ENCODE measurements around the gene TNFAIP8. TPM values are rescaled to one million over a fixed set of nuclear protein-coding genes. Genes with fewer than 3 reads are reported as not detected.

Gene TNFAIP8
- total RNA-seq, 4 donors from 2014 or later = 9.8 to 28.1 (median 22.5) TPM

DNA sequence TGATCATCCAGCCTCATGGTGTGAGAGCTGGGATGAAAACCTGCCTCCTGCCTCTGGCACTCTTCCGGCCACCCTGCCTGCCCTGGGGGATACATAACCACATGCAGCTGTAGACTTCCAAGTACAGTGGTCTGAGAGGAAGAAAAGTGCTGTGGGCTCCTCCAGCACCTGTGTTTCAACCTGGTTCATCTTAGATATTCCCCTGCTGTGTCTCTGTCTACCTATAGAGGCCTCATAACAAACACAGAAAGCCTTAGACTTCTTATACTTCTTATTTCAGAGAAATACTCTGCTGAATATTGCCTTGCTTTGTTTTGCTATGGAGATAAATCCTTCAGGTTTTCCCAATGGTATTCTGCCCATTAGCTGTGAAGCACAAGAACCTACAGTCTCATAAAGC is 19.6 kb upstream of the TNFAIP8 start:
- H3K9me3 ChIP-seq = no peaks in the 10 kb centered on the region
- H3K27me3 ChIP-seq = no peaks in the 10 kb centered on the region
- H3K4me1 ChIP-seq = peaks cover 7 to 43% (median 15%) of the 10 kb centered on the region in 4 donors
- TF ChIP-seq EP300 (IDR thresholded peaks at IDR 0.05; ENCODE audit: low read depth) (no peak), POLR2A (IDR thresholded peaks at IDR 0.05) (no peak), POLR2AphosphoS5 (IDR thresholded peaks at IDR 0.05) (no peak)
- TF ChIP-seq, protein P1, sequence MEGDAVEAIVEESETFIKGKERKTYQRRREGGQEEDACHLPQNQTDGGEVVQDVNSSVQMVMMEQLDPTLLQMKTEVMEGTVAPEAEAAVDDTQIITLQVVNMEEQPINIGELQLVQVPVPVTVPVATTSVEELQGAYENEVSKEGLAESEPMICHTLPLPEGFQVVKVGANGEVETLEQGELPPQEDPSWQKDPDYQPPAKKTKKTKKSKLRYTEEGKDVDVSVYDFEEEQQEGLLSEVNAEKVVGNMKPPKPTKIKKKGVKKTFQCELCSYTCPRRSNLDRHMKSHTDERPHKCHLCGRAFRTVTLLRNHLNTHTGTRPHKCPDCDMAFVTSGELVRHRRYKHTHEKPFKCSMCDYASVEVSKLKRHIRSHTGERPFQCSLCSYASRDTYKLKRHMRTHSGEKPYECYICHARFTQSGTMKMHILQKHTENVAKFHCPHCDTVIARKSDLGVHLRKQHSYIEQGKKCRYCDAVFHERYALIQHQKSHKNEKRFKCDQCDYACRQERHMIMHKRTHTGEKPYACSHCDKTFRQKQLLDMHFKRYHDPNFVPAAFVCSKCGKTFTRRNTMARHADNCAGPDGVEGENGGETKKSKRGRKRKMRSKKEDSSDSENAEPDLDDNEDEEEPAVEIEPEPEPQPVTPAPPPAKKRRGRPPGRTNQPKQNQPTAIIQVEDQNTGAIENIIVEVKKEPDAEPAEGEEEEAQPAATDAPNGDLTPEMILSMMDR (IDR thresholded peaks at IDR 0.05) = no peak
- in situ Hi-C loops (cut with MboI; ENCODE audit: low pct_ligation_motif_present in 1 of 4, low pct_unique_long_range_greater_than_20kb in 1 of 4, low sequenced_read_pairs in 3 of 4) = no loop called here
- no peak for DNase-seq
- no peak overlapping the region for H3K4me3 ChIP-seq
- peak overlapping the region in 3 of 4 donors; percentile 28 to 52 (median 40) for H3K27ac ChIP-seq
- intact Hi-C loops (cut with DNase I; ENCODE audit: low total_unique reads) = no loop called here
- no peaks in the 10 kb centered on the region for H3K36me3 ChIP-seq
- 71% methylated on average over 1 of the region's 1 CpG; no CpG with 5 or more reads in 1 of the 2 donors for WGBS, 2 donors (ENCODE audit: low coverage in 1 of 2)

DNA sequence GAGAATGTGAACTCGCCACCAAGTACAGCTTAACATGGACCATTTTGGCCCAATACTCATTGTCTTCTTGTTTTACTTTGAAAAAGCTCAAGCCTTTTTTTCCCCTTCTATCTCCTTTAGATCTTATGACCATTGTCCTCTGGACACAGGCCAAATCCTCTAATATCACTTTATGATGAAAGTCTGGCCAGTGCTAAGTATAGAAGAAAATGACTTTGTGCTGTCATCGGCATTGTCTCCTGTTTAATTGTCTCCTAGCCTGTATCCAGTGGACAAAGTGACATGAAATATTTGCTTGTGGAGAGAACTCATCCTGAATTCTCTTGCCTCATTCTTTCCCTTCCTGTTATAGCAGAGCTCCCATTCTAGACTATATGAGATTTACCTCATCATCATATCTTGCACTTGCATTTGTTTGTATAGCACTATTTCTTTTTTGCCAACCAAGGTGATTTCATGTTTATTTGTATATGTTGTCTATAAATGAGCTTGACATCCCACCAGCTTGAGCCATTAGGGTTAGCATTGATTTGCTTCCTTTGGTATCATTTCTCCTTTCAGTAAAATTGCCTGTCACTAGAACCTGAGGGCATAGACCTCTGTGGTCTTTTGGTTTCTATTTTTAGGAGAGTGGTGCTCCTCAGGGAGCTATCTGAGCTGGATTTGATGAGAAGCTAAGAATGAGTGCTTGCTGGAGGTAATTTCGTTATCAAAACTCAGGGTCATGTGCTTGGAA is 18.8 kb upstream of the TNFAIP8 start:
- 54 to 73% methylated on average over 3 of the region's 3 CpGs for WGBS, 2 donors (ENCODE audit: low coverage in 1 of 2)
- Histone ChIP-seq H3K36me3 (no peaks in the 10 kb centered on the region), H3K4me3 (no peak overlapping the region), H3K27me3 (no peaks in the 10 kb centered on the region), H3K9me3 (no peaks in the 10 kb centered on the region), H3K27ac (peak overlapping the region in 3 of 4 donors; percentile 28 to 52 (median 40)), H3K4me1 (peaks cover 7 to 44% (median 14%) of the 10 kb centered on the region in 4 donors)
- intact Hi-C loops (cut with DNase I; ENCODE audit: low total_unique reads) = no loop called here
- TF ChIP-seq POLR2AphosphoS5 (IDR thresholded peaks at IDR 0.05) = no peak
- no peak for TF ChIP-seq POLR2A (IDR thresholded peaks at IDR 0.05)
- TF ChIP-seq, protein P1 (IDR thresholded peaks at IDR 0.05) = no peak
- TF ChIP-seq EP300 (IDR thresholded peaks at IDR 0.05; ENCODE audit: low read depth) = no peak
- no peak for DNase-seq
- in situ Hi-C loops (cut with MboI; ENCODE audit: low pct_ligation_motif_present in 1 of 4, low pct_unique_long_range_greater_than_20kb in 1 of 4, low sequenced_read_pairs in 3 of 4) = no loop called here

DNA sequence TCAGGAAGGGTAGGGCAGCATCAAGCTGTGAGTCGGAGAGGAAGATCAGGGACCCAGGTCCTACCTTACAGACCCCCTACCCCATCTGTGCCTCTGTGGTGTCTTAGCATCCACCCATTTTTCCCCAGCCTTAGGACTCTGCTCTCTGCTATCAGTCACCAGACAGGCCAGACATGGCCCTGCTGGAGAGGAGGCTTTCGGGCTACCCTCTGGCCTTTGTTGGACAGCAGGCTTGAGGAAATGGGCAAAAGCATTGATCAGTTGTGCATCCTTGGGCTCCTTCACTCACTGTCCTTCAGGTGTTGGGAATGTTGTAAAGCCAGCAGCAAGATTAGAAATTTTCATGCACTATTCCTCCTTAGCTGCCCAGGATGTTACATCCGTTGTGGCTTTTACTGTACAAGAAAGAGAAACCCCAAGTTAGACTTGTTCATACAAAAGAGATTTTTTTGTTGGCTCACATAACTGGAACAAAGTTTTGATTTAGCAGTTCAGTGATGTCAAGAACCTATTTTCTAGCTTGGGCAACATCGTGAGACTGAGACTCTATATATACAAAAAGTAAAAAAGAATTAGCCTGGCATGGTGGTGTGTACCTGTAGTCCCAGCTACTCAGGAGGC is 17.4 kb upstream of the TNFAIP8 start:
- in situ Hi-C loops (cut with MboI; ENCODE audit: low pct_ligation_motif_present in 1 of 4, low pct_unique_long_range_greater_than_20kb in 1 of 4, low sequenced_read_pairs in 3 of 4) (no loop called here), intact Hi-C loops (cut with DNase I; ENCODE audit: low total_unique reads) (no loop called here)
- DNase-seq = no peak
- WGBS, 2 donors (ENCODE audit: low coverage in 1 of 2) = 64 to 69% methylated on average over 2 to 4 of the region's 4 CpGs
- Histone ChIP-seq H3K9me3 (no peaks in the 10 kb centered on the region), H3K27me3 (no peaks in the 10 kb centered on the region), H3K36me3 (no peaks in the 10 kb centered on the region), H3K4me1 (peaks cover 11 to 54% (median 21%) of the 10 kb centered on the region in 4 donors), H3K27ac (peak overlapping the region in 3 of 4 donors; percentile 26 to 52 (median 28)), H3K4me3 (no peak overlapping the region)
- TF ChIP-seq POLR2AphosphoS5 (IDR thresholded peaks at IDR 0.05) (no peak), EP300 (IDR thresholded peaks at IDR 0.05; ENCODE audit: low read depth) (no peak), POLR2A (IDR thresholded peaks at IDR 0.05) (no peak)
- TF ChIP-seq, protein P1 (IDR thresholded peaks at IDR 0.05) = no peak

DNA sequence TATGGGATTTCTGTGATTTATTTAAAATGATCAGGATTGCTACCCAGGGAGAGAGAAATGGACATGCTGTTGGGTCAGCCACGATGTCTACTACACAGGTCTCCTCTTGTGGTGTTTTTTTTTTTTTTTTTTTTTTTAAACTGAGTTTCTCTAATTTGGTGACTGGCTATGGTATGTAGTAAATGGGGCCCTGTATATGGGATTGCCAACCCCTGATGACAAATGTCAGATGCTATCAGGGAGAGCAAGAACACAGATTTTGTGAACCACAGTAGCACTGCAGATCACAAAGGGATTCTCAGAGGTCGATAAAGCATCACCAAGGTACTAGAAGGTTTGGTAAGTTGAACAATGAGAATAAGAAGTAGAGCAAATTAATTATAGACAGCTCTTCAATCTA is 16.5 kb upstream of the TNFAIP8 start:
- Histone ChIP-seq H3K36me3 (no peaks in the 10 kb centered on the region), H3K4me1 (peaks cover 14 to 63% (median 23%) of the 10 kb centered on the region in 4 donors), H3K9me3 (no peaks in the 10 kb centered on the region), H3K27ac (peak overlapping the region in 2 of 4 donors; percentile 52 to 57), H3K27me3 (no peaks in the 10 kb centered on the region), H3K4me3 (no peak overlapping the region)
- no peak for TF ChIP-seq EP300 (IDR thresholded peaks at IDR 0.05; ENCODE audit: low read depth)
- TF ChIP-seq, protein P1 (IDR thresholded peaks at IDR 0.05) = no peak
- TF ChIP-seq POLR2AphosphoS5 (IDR thresholded peaks at IDR 0.05) = no peak
- no peak for TF ChIP-seq POLR2A (IDR thresholded peaks at IDR 0.05)
- intact Hi-C loops (cut with DNase I; ENCODE audit: low total_unique reads) = no loop called here
- in situ Hi-C loops (cut with MboI; ENCODE audit: low pct_ligation_motif_present in 1 of 4, low pct_unique_long_range_greater_than_20kb in 1 of 4, low sequenced_read_pairs in 3 of 4) = no loop called here
- no peak for DNase-seq
- WGBS, 2 donors (ENCODE audit: low coverage in 1 of 2) = 83 to 100% methylated on average over 1 to 2 of the region's 2 CpGs

Measured in transverse colon (tissue), 4 donors.